ENCODE data around the gene IRX1.

GRCh38 chr5:3622961-3623360 is 27.3 kb downstream of the IRX1 start:
- TF ChIP-seq CTCF (IDR thresholded peaks at IDR 0.05): no peak
- no peak for TF ChIP-seq POLR2A (IDR thresholded peaks at IDR 0.05)
- TF ChIP-seq POLR2AphosphoS5 (IDR thresholded peaks at IDR 0.05; ENCODE audit: insufficient read depth in 1 of 2, low read depth in 1 of 2): no peak
